Brain microvascular endothelial cell (primary cell): ENCODE measurements around the gene TRPV4.
A peak's percentile ranks its signal among the peaks of the same experiment; 100 is the strongest.

Experiments used
- DNase-seq: peaks from one replicate; pipeline ENCODE4 v3.0.0-alpha.2; 2020
- H3K27ac ChIP-seq: fragments of 250-450 bp; sonication (Bioruptor Pico); 2 replicates; pipeline ENCODE4 v1.5.1; 2020; ENCODE audit warnings: mild to moderate bottlenecking, moderate library complexity
- H3K27me3 ChIP-seq: fragments of 250-450 bp; sonication (Bioruptor Pico); replicated peaks from 2 replicates; pipeline ENCODE4 v1.5.1; 2020; ENCODE audit warnings: mild to moderate bottlenecking
- H3K36me3 ChIP-seq: fragments of 250-450 bp; sonication (Bioruptor Pico); replicated peaks from 2 replicates; pipeline ENCODE4 v1.5.1; 2020; ENCODE audit warnings: mild to moderate bottlenecking
- H3K4me3 ChIP-seq: 2 replicates; pipeline ENCODE4 v1.5.1; 2011; ENCODE audit warnings: low read depth, mild to moderate bottlenecking, control low read depth, low read length, moderate library complexity
- CTCF ChIP-seq: IDR thresholded peaks from 2 replicates; pipeline ENCODE4 v1.5.1; 2011; ENCODE audit warnings: low read depth, mild to moderate bottlenecking, moderate library complexity, low read length, control low read depth, inconsistent platforms; ENCODE audit errors: missing control alignments
- in situ Hi-C: cut with HindIII; loops from 2 replicates; pipeline ENCODE4 v1.10.0; 2017; ENCODE audit warnings: low sequenced_read_pairs, low pct_ligation_motif_present

TRPV4 gene

DNA sequence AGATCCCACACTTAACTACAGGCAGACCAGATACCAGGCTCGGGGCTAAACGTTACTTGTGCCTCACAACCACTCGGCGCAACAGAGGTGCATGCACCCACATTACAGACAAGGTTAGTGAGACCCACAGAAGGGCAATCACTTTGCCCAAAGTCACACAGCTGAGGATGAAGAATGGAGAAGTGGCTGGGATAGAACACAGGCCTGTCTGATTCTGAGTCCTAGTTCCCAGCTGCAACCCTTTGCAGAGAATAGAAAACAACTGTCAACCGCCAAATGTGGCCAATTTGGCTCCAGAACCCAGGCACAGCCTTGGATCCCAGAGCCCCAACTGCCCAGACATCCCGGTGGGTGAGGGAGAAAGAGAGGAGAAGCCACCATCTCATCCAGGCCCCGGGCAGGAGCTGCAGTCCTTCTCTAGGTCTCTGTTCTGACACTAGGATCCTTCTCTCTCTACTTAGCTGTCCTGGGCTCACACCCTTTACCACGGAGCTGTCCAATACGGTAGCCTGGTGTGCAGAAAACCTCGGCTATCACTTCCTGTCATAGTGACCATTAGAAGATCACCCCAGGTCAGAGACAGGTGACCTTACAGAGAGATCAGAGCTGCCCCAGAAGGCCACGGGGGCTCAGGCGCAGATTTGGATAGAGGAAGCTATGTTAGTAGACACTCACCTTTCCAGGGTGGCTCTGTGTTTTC lies 60.4 kb downstream of the TRPV4 start:
- Histone ChIP-seq H3K27ac (no peak overlapping the region), H3K27me3 (no peaks in the 10 kb centered on the region), H3K36me3 (no peaks in the 10 kb centered on the region), H3K4me3 (no peak overlapping the region)
- no peak for DNase-seq
- TF ChIP-seq CTCF: no peak
- in situ Hi-C loops: no loop called here

DNA sequence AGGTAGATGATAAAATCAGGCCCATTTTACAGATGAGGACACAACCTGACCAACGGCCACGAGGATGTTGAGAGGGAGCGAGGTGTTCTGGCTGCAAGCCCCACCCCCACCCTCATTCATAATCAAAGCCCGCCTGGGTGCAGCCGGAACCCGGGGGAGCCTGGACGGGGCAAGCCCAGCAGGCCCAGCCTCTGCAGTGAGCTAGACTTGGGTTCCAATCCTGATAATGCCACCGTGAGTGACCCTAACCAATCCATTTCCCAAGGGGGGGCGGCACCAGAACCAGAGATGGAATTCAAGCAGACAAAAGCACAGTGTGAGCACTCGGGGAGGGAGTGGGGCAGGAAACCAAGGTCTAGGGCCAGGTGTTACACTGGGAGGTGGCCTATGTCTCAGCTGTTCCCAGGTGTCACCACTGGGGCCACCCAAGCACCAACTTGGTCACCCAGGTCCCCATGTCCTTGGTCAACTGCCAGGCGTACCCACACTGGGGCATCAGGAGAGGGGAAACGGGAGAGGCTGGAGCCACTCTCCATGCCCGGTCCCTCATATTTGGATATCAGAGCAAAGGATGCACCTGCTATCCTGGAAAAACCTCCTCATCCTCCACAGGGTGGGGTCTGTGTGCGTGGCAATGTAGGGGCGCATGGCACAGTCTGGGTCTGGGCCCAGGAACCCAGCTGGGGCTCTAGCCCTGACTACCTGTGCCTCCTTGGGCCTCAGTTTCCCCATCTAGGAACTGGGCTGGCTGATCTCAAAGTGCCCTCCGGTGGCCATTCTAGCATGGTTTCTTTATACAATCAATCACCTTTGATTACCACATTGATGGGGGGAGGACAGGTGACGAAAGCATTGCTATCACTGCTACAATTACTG lies 61.2 kb downstream of the TRPV4 start:
- DNase-seq: no peak
- Histone ChIP-seq H3K27ac (no peak overlapping the region), H3K36me3 (no peaks in the 10 kb centered on the region), H3K4me3 (no peak overlapping the region), H3K27me3 (no peaks in the 10 kb centered on the region)
- in situ Hi-C loops: no loop called here
- TF ChIP-seq CTCF: peak; percentile 19

DNA sequence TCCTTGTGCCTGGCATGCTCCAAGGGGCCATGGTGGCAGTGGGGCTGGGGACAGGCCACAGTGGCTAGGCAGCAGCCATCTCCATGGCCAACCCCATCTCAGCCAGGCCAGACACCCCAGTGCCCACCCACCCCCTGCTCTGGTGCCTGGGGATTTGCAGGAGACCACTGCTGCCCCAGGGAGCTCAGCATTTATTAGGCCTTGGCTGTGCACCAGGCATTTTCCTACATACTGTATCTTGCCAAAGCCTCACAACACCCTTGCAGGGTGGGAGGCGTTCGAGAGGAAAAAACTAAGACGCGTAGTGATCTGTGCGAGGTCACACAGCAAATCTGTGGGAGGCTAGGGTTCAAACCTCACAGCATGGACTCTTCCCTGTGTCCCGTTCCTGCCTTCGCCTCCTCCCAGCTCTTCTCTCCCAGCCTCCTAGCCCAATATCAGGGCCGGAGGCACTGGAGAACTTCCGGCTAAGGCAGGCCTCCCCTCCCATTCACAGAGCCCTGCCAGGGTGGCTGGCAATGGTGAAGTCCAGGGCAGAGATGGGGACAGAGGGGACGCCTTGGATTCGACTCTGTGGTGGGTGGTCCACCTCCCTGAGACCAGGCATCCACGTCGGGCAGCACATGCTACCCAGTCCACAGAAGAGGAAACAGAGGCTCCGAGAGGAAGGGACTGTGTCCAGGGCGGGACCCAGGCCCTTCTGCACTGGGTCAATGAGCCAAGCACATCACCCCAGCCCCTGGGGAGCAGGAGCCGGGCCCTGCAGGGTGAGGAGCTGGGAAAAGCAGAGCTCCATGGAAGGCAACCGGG lies 62.1 kb downstream of the TRPV4 start:
- TF ChIP-seq CTCF: no peak
- in situ Hi-C loops: no loop called here
- DNase-seq: no peak
- H3K4me3 ChIP-seq: no peak overlapping the region
- H3K27me3 ChIP-seq: no peaks in the 10 kb centered on the region
- H3K36me3 ChIP-seq: no peaks in the 10 kb centered on the region
- no peak overlapping the region for H3K27ac ChIP-seq

DNA sequence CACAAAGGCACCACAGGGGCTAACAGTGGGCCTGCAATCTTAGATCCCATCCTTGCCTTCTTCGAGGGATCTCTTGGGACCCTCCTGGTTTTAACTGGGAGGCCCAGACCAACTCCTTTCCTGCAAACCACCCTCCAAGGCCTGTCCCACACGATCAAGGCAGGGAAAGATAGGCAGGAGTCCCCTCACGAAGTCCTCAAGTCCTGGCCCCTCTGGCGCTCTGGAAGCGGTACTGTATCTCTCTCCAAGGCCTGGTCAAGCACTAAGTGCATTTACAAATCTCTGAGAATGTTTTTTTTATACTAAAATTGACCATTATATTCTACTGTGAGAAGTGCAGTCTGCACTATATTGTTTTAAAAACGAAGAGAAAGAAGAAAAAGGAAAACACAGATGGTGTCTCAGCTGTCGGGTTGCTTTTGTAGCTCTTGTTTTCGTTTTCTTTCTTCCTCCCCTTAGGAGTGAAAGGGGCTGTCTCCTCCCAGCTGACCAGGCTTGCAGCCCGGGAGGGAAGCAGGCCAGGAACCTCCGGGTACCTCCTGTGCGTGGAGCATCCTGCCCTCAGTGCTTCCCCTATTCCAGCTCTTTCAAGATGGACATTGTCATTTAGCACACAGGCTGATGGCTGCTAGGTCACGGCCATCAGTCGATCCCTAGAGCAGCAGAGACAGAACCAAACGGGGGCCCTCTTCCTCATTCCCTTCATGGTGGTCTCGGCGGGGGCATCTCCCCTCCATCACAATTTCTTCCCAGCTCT lies 62.9 kb downstream of the TRPV4 start:
- no peaks in the 10 kb centered on the region for H3K36me3 ChIP-seq
- TF ChIP-seq CTCF: no peak
- DNase-seq: no peak
- H3K4me3 ChIP-seq: no peak overlapping the region
- no peak overlapping the region for H3K27ac ChIP-seq
- no peaks in the 10 kb centered on the region for H3K27me3 ChIP-seq
- in situ Hi-C loops: no loop called here

DNA sequence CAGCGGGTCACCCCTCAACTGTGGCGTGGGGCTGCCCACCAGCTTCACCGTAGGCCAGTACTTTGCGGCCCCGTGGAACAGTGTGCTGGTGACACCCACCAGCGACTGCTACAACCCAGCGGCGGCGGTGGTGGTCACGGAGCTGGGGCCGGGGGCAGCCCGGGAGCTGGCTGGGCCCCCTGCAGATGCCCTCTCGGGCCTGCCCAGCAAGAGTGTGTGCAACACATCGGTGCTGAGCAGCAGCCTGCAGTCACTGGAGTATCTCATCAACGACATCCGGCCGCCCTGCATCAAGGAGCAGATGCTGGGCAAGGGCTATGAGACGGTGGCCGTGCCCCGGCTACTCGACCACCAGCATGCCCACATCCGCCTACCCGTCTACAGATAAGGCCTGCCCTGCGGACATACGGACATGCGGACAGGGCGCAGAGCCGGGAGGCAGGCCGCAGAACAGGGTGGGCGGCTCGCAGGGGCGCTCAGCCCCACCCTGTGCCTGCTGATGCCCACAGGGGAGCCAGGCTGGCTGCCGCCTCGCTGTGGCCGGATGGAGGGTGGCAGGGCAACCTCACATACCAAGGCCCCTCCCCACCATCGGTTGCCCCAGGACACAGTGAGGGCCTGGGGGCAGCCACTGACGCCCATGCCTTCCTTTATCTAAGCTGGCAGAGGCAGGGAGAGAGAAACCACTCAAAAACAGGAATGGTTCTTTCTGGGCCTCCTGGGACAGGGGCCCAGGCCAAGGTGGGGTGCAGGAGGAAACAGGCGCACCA lies 64.1 kb downstream of the TRPV4 start:
- DNase-seq: no peak
- no peak for TF ChIP-seq CTCF
- no peaks in the 10 kb centered on the region for H3K27me3 ChIP-seq
- H3K27ac ChIP-seq: no peak overlapping the region
- no peaks in the 10 kb centered on the region for H3K36me3 ChIP-seq
- H3K4me3 ChIP-seq: no peak overlapping the region
- in situ Hi-C loops: no loop called here
